ENCODE results near the gene ABCA10.
"Not testable (repeated sequence)": the region's sequence is repeated elsewhere in the genome, so short reads cannot be mapped to it uniquely, and the experiment has no call there.

ABCA10 gene

GRCh38 chr17:69228576-69228975 is at the start of gene ABCA10:
TSS of gene ABCA10 (minus strand) at chr17:69228824. CDS start at chr17:69225358, 3,466 bp downstream.
- no peaks in the 10 kb centered on the region for H3K4me1 ChIP-seq
- in situ Hi-C loops (cut with MboI; ENCODE audit: low sequenced_read_pairs), result no loop called here
- no peak for DNase-seq (ENCODE audit: low spot score in 2 of 2)
- H3K36me3 ChIP-seq (replicated peaks), result no peaks in the 10 kb centered on the region
- no peaks in the 10 kb centered on the region for H3K27me3 ChIP-seq (ENCODE audit: low read depth)
- H3K4me3 ChIP-seq, result no peak within 1 kb of the TSS
- no peaks in the 10 kb centered on the region for H3K9me3 ChIP-seq

- H3K4me1 ChIP-seq; in situ Hi-C loops (cut with MboI; ENCODE audit: low sequenced_read_pairs); DNase-seq (ENCODE audit: low spot score in 2 of 2); H3K9me3 ChIP-seq; H3K36me3 ChIP-seq (replicated peaks); H3K27me3 ChIP-seq (ENCODE audit: low read depth); H3K4me3 ChIP-seq: not testable (repeated sequence)
These were observed 47.7 kb upstream of the ABCA10 start for GRCh38 chr17:69276279-69276678.

GRCh38 chr17:69275751-69276150 is 47.1 kb upstream of the ABCA10 start:
- no peak overlapping the region for H3K4me3 ChIP-seq
- H3K4me1 ChIP-seq, result no peaks in the 10 kb centered on the region
- H3K9me3 ChIP-seq, result no peaks in the 10 kb centered on the region
- DNase-seq (ENCODE audit: low spot score in 2 of 2), result no peak
- in situ Hi-C loops (cut with MboI; ENCODE audit: low sequenced_read_pairs), result no loop called here
- H3K36me3 ChIP-seq (replicated peaks), result no peaks in the 10 kb centered on the region
- no peaks in the 10 kb centered on the region for H3K27me3 ChIP-seq (ENCODE audit: low read depth)

- no peak overlapping the region for H3K4me3 ChIP-seq
- in situ Hi-C loops (cut with MboI; ENCODE audit: low sequenced_read_pairs), result no loop called here
- DNase-seq (ENCODE audit: low spot score in 2 of 2), result no peak
- no peaks in the 10 kb centered on the region for H3K9me3 ChIP-seq
- no peaks in the 10 kb centered on the region for H3K27me3 ChIP-seq (ENCODE audit: low read depth)
- no peaks in the 10 kb centered on the region for H3K4me1 ChIP-seq
- H3K36me3 ChIP-seq (replicated peaks), result no peaks in the 10 kb centered on the region
These were observed 42.4 kb upstream of the ABCA10 start for GRCh38 chr17:69271023-69271422.

GRCh38 chr17:69269131-69269998 is 40.7 kb upstream of the ABCA10 start:
- no peaks in the 10 kb centered on the region for H3K27me3 ChIP-seq (ENCODE audit: low read depth)
- no peaks in the 10 kb centered on the region for H3K4me1 ChIP-seq
- H3K4me3 ChIP-seq, result no peak overlapping the region
- no peak for DNase-seq (ENCODE audit: low spot score in 2 of 2)
- in situ Hi-C loops (cut with MboI; ENCODE audit: low sequenced_read_pairs), result no loop called here
- H3K36me3 ChIP-seq (replicated peaks), result no peaks in the 10 kb centered on the region
- no peaks in the 10 kb centered on the region for H3K9me3 ChIP-seq

GRCh38 chr17:69268543-69269014 is 40.0 kb upstream of the ABCA10 start:
- H3K9me3 ChIP-seq, result no peaks in the 10 kb centered on the region
- H3K36me3 ChIP-seq (replicated peaks), result no peaks in the 10 kb centered on the region
- no peak for DNase-seq (ENCODE audit: low spot score in 2 of 2)
- no peaks in the 10 kb centered on the region for H3K4me1 ChIP-seq
- no peak overlapping the region for H3K4me3 ChIP-seq
- in situ Hi-C loops (cut with MboI; ENCODE audit: low sequenced_read_pairs), result no loop called here
- no peaks in the 10 kb centered on the region for H3K27me3 ChIP-seq (ENCODE audit: low read depth)

GRCh38 chr17:69267219-69267618 is 38.6 kb upstream of the ABCA10 start:
- Histone ChIP-seq H3K4me3 (no peak overlapping the region), H3K9me3 (no peaks in the 10 kb centered on the region), H3K4me1 (no peaks in the 10 kb centered on the region), H3K36me3 (replicated peaks) (no peaks in the 10 kb centered on the region), H3K27me3 (ENCODE audit: low read depth) (no peaks in the 10 kb centered on the region)
- in situ Hi-C loops (cut with MboI; ENCODE audit: low sequenced_read_pairs), result no loop called here
- DNase-seq (ENCODE audit: low spot score in 2 of 2), result no peak

- DNase-seq (ENCODE audit: low spot score in 2 of 2), result no peak
- H3K27me3 ChIP-seq (ENCODE audit: low read depth), result no peaks in the 10 kb centered on the region
- in situ Hi-C loops (cut with MboI; ENCODE audit: low sequenced_read_pairs), result no loop called here
- H3K9me3 ChIP-seq, result no peaks in the 10 kb centered on the region
- no peak overlapping the region for H3K4me3 ChIP-seq
- H3K4me1 ChIP-seq, result no peaks in the 10 kb centered on the region
- no peaks in the 10 kb centered on the region for H3K36me3 ChIP-seq (replicated peaks)
These were observed 37.2 kb upstream of the ABCA10 start for GRCh38 chr17:69265873-69266272.

- Histone ChIP-seq H3K4me3 (no peak overlapping the region), H3K4me1 (0 out of 2 replicates have a peak, but pooled peaks cover 4% of the 10 kb centered on the region), H3K27me3 (ENCODE audit: low read depth) (no peaks in the 10 kb centered on the region), H3K36me3 (replicated peaks) (no peaks in the 10 kb centered on the region), H3K9me3 (no peaks in the 10 kb centered on the region)
- in situ Hi-C loops (cut with MboI; ENCODE audit: low sequenced_read_pairs), result no loop called here
- DNase-seq (ENCODE audit: low spot score in 2 of 2), result no peak
These were observed 25.6 kb upstream of the ABCA10 start for GRCh38 chr17:69254187-69254586.

- H3K27me3 ChIP-seq (ENCODE audit: low read depth), result no peaks in the 10 kb centered on the region
- H3K9me3 ChIP-seq, result no peaks in the 10 kb centered on the region
- DNase-seq (ENCODE audit: low spot score in 2 of 2), result no peak
- no peak overlapping the region for H3K4me3 ChIP-seq
- in situ Hi-C loops (cut with MboI; ENCODE audit: low sequenced_read_pairs), result no loop called here
- 0 out of 2 replicates have a peak, but pooled peaks cover 4% of the 10 kb centered on the region for H3K4me1 ChIP-seq
- no peaks in the 10 kb centered on the region for H3K36me3 ChIP-seq (replicated peaks)
These were observed 22.0 kb upstream of the ABCA10 start for GRCh38 chr17:69250641-69251040.

GRCh38 chr17:69246726-69247375 is 18.2 kb upstream of the ABCA10 start:
- Histone ChIP-seq H3K27me3 (ENCODE audit: low read depth) (no peaks in the 10 kb centered on the region), H3K9me3 (no peaks in the 10 kb centered on the region), H3K4me3 (no peak overlapping the region), H3K36me3 (replicated peaks) (no peaks in the 10 kb centered on the region), H3K4me1 (no peaks in the 10 kb centered on the region)
- in situ Hi-C loops (cut with MboI; ENCODE audit: low sequenced_read_pairs), result no loop called here
- peak in 1 of 2 experiments; percentile 42 for DNase-seq (ENCODE audit: low spot score in 2 of 2)

- DNase-seq (ENCODE audit: low spot score in 2 of 2), result no peak
- H3K36me3 ChIP-seq (replicated peaks), result no peaks in the 10 kb centered on the region
- H3K27me3 ChIP-seq (ENCODE audit: low read depth), result no peaks in the 10 kb centered on the region
- H3K4me3 ChIP-seq, result no peak overlapping the region
- H3K9me3 ChIP-seq, result no peaks in the 10 kb centered on the region
- in situ Hi-C loops (cut with MboI; ENCODE audit: low sequenced_read_pairs), result no loop called here
- no peaks in the 10 kb centered on the region for H3K4me1 ChIP-seq
These were observed 17.6 kb upstream of the ABCA10 start for GRCh38 chr17:69246202-69246601.

GRCh38 chr17:69245617-69246016 is 17.0 kb upstream of the ABCA10 start:
- H3K36me3 ChIP-seq (replicated peaks), result no peaks in the 10 kb centered on the region
- no peaks in the 10 kb centered on the region for H3K4me1 ChIP-seq
- no peak overlapping the region for H3K4me3 ChIP-seq
- in situ Hi-C loops (cut with MboI; ENCODE audit: low sequenced_read_pairs), result no loop called here
- H3K27me3 ChIP-seq (ENCODE audit: low read depth), result no peaks in the 10 kb centered on the region
- no peaks in the 10 kb centered on the region for H3K9me3 ChIP-seq
- no peak for DNase-seq (ENCODE audit: low spot score in 2 of 2)

Measured in HAP-1 (cell line).